Astrocyte (in vitro differentiated cells and primary cell): ENCODE measurements around the gene EIF4ENIF1.

Experiments
- EZH2 ChIP-seq: IDR thresholded peaks from 2 replicates; pipeline ENCODE4 v1.6.1; 2012; ENCODE audit warnings: mild to moderate bottlenecking, low read length, inconsistent platforms; ENCODE audit not compliant: insufficient read depth
- TF ChIP-seq, protein P1 (sequence below): IDR thresholded peaks from 2 replicates; pipeline ENCODE4 v1.5.1; 2011; ENCODE audit warnings: low read depth, mild to moderate bottlenecking, inconsistent platforms, low read length, moderate library complexity; ENCODE audit not compliant: insufficient read depth

DNA sequence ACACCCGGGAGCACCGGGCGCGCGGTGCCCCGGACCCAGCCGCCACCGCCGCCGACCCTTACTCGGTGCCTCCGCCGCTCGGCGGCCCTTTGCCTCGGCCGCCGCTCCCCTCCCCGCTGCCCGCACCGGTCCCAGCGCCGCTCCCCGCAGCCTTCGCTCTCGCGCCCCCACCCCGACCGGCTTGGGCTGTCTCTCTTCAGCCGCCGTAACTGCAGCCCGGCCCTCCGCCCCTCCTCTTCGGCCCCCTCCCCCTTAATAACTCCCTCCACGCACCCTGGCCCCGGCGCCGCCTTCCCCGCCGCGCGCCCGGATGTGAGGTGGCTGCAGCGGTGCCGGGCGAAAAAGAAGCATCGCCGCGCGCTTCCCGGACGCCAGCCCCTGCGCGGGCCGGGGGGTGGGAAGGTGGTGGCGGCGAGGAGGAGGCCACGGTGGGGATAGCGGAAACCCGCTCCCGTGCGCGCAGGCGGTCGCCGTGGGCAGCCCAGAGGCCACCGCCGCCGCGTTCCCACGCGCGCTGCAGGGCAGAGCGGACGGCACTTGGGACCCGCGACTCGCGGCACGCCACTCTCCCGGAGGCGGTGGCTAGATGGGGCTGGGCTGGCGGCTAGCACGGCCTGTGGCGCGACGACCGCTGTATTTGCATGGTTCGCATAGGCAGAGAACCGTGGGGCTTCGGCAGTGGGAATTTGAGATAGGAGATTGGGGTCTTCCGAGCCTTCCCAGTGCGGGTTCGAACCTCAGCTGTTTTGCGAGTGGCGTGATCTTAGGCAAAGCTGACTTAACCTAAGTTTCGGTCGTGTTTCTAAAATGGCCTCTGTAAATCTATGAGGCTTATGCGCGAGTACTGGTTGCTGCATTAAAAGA lies at the start of gene EIF4ENIF1:
- TF ChIP-seq, protein P1, sequence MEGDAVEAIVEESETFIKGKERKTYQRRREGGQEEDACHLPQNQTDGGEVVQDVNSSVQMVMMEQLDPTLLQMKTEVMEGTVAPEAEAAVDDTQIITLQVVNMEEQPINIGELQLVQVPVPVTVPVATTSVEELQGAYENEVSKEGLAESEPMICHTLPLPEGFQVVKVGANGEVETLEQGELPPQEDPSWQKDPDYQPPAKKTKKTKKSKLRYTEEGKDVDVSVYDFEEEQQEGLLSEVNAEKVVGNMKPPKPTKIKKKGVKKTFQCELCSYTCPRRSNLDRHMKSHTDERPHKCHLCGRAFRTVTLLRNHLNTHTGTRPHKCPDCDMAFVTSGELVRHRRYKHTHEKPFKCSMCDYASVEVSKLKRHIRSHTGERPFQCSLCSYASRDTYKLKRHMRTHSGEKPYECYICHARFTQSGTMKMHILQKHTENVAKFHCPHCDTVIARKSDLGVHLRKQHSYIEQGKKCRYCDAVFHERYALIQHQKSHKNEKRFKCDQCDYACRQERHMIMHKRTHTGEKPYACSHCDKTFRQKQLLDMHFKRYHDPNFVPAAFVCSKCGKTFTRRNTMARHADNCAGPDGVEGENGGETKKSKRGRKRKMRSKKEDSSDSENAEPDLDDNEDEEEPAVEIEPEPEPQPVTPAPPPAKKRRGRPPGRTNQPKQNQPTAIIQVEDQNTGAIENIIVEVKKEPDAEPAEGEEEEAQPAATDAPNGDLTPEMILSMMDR: no peak
- no peak for TF ChIP-seq EZH2
